NCI-H748 (cell line): ENCODE results near the gene FBXO4.
A peak's percentile ranks its signal among the peaks of the same experiment; 100 is the strongest.
"Not testable (repeated sequence)": the region's sequence is repeated elsewhere in the genome, so short reads cannot be mapped to it uniquely, and the experiment has no call there.

Experiments used
- DNase-seq: peaks from one replicate; lab custom pipeline; 2025; ENCODE audit not compliant: unreplicated experiment; lab: John Stamatoyannopoulos, UW

FBXO4 gene

DNA sequence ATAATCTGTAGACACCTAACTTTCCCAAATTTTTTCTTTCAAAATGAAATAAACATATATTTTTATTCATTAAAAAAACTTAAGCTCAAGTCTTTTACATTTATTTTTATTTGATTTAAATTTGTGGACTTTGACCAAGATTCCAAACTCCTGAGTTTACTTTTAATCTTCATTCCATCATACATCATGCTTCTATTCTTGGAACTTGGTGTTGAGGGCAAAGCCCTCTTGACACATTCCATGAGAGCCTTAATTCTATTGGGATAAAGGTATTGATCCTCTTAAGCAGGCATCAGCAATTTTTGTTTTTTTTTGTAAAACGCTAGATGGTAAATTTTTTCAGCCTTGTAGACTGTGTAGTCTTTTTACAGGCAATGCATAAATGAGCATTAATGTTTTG, 53.6 kb downstream of the FBXO4 start:
- DNase-seq, result no peak

DNA sequence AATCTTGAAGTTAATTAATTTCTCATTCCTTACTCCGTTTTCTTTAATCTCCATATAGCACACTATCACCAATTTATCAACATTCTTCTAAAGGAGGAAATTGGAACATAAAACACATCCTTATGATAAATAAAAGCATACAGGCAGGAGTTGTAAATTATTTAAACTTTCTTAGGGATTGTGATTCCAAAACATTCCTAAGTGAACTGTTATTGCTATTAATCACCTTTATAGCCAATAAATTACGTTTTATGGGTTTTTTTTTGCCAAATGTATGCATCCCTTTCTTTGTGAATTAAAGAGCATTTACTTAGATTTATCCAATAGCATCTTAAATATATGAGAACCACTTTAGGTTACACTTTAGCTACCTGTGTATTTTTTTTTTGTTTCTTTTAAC, 55.3 kb downstream of the FBXO4 start:
- DNase-seq, result no peak

DNA sequence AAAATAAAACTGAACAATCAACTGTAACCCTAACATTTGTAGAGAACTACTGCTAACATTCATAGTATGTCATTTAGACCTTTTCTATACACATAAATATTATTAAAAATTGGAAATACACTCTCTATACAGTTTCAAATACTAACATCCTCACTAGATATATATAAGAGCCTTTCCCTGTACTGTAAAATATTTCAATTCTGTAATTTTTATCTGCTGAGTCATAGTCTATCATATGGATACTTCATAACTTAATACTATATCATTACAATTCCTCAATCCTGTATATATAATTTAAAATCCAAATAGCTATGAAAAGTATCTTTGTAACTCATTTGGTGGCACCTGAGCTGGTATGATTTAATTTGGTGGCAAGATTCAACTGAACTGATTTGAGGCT, 55.8 kb downstream of the FBXO4 start:
- no peak for DNase-seq

DNA sequence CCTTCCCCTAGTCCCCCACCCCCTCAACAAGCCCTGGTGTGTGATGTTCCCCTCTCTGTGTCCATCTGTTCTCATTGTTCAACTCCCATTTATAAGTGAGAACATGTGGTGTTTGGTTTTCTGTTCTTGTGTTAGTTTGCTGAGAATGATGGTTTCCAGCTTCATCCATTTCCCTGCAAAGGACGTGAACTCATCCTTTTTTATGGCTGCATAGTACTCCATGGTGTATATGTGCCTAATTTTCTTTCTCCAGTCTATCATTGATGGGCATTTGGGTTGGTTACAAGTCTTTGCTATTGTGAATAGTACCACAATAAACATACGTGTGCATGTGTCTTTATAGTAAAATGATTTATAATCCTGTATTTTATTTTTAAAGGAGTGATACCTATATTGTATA, 57.8 kb downstream of the FBXO4 start:
- DNase-seq, result not testable (repeated sequence)

DNA sequence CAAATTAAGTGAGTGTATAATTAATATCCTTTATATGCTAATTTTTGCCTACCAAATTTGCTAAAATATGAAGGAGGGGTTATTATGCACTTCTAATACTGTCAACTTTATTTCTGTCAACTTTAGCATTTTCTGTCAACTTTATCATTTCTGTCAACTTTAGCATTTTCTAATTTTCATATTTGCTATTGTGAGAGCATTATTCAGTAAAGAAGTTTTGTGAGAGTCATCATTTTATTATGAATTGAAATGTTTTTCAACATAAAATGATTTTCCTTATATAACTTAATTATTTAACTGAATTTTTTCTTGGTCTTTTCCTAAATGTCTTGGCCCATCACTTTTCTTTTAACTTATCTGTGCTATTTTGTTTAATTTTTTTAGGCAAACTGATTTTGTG, 58.2 kb downstream of the FBXO4 start:
- DNase-seq, result no peak

DNA sequence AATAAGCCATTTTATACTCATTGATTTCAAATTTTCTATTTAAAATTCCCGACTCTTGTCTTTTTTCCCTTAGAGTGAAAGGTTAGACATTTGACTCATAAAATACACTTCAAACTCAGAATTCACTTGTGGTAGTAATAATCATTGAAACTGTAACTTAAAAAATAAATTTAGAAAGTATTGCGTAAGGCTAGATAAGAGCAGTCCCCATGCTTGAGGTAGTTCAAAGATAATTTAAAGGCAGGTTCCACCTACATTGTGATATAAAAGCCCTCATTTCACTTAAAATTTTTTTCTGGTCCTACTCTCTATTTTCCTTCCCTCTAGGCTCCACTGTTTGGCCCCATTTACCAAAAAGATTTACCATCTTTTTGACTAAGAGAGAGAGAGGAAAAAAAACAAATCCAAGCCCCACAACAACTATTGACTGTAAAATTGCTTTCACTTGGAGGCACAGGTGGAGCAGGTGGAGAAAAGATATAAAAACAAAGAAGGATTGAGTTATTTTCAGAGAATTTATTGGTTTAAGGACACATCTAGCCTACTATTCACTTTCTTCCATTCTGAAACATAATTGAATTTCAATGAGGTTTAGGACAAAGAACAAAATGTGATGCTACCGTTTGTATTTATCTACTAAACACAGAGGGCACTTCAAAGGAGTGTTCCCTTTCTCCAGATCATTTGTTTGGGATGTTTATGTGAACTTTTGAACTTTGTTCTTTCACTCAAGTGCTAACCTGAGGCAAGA, 61.0 kb downstream of the FBXO4 start:
- peak; percentile 32 for DNase-seq
